NCI-H82 (cell line): ENCODE measurements around the gene SPESP1.

Experiments
- DNase-seq: peaks from one replicate; lab custom pipeline; 2025; lab: John Stamatoyannopoulos, UW

SPESP1 gene

DNA sequence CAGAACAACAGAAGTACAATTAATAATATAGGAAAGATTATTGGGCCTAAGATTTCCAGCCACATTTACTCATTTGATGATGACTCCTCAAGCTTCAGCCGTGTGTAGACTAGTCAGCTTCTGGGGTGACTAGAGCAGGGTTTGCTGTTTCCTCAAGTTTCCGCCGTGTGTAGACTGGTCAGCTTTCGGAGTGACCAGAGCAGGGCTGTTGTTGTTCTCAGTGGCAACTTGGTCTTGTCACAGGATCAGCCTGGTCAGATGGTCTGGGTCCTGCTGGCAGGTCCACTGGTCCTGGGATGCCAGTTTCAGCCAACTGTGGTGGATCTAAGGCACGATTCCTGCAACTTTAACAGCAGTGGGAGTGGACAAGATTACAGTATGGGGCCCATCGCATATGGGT is 62.4 kb downstream of the SPESP1 start:
- DNase-seq, result no peak

DNA sequence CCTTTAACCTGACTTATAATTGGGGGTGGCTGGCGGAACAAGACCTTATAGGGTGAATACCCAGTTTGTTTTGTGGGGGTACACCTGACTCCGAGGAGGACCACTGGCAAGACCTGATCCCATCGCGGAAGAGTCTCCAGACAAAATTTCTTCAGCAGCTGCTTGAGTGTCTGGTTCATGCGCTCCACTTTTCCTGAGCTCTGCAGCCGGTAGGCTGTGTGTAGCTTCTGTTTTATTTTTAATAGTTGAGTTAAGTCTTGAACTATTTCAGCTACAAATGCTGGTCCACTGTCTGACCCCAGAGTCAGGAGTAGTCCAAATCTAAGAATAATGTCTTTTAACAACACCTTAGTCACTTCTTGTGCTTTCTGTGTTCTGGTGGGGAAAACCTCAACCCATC is 63.0 kb downstream of the SPESP1 start:
- no peak for DNase-seq

DNA sequence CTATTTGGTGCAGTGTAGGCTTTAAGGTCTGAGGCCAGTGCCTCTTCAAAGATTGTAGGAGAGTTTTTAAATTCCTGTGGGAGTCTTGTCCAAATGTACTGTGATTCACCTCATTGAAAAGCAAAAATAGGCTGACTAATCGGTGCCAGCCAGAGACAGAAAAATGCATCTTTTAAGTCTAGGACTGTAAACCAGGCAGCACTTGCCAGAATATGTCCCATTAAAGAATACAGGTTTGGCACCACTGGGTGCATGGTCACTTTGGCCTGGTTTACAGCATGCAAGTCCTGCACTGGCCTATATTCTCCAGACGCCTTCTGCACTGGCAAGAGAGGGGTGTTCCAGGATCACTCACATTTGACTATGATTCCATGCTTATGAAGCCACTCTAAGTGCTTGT is 63.8 kb downstream of the SPESP1 start:
- no peak for DNase-seq

DNA sequence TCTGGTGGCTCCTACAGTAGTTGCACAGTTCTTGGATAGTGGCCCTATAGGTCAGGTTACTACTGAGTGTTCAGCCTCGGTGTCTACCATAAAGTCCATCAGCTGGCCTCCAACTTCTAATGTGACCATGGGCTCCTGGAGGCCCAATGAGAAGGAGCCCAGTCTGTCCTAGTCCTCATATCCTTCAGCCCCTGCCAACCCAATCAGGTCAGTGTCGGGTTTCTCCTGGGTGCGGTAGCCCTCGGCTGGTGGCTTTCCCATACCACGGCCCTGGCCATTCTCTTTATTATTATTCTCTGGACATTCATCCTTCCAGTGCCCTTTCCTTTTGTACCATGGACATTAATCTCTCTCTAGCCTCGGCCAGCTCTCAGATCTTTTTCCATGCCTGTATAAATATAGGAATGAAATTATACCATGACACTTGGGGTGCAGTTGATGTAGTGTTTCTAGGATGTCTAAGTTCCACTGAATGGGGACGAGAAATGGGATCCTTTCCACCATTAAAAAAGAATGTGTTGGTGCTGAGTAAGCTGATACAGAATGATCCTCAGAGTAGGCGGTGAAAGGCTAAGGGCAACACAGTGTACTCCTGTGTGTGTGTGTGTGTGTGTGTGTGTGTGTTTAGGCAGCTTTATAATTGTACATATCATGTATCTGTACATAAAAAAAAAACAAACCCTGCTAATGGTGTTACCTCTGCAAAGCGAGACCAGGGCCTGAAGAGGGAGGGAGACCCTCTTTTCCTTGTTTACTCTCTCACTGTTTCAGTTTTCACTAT is 64.8 kb downstream of the SPESP1 start:
- DNase-seq, result peak; percentile 60
